Karpas-422 (cell line): Measurements from ENCODE around the gene DPM1. TPM values are rescaled to one million over a fixed set of nuclear protein-coding genes. Genes with fewer than 3 reads are reported as not detected.

Experiments
- DNase-seq: peaks from one replicate; pipeline ENCODE4 v3.0.0-alpha.2; 2015
- H2AFZ ChIP-seq: fragments of 200-600 bp; sonication (generic); 2 replicates; pipeline ENCODE4 v1.6.1; 2014; ENCODE audit warnings: antibody characterized with exemption, low read length, mixed read lengths
- H3K27ac ChIP-seq: fragments of 200-600 bp; sonication (generic); 2 replicates; pipeline ENCODE4 v1.5.1; 2014; ENCODE audit warnings: mild to moderate bottlenecking, low read length, moderate library complexity
- H3K27me3 ChIP-seq: fragments of 200-600 bp; sonication (generic); 2 replicates; pipeline ENCODE4 v1.6.1; 2014; ENCODE audit warnings: low read length, mixed read lengths
- H3K36me3 ChIP-seq: fragments of 200-600 bp; sonication (generic); 2 replicates; pipeline ENCODE4 v1.6.1; 2014; ENCODE audit warnings: low read length, mixed read lengths; ENCODE audit not compliant: insufficient read depth
- H3K4me1 ChIP-seq: fragments of 200-600 bp; sonication (generic); 2 replicates; pipeline ENCODE4 v1.6.1; 2014; ENCODE audit warnings: mild to moderate bottlenecking, low read length, mixed read lengths
- H3K4me2 ChIP-seq: fragments of 200-600 bp; sonication (generic); 2 replicates; pipeline ENCODE4 v1.6.1; 2014; ENCODE audit warnings: low read length, low read depth, mild to moderate bottlenecking; ENCODE audit not compliant: poor library complexity, severe bottlenecking
- H3K4me3 ChIP-seq: fragments of 200-600 bp; sonication (generic); 2 replicates; pipeline ENCODE4 v1.5.1; 2014; ENCODE audit warnings: mild to moderate bottlenecking, antibody characterized with exemption, low read length, mixed read lengths
- H3K79me2 ChIP-seq: fragments of 200-600 bp; sonication (generic); 2 replicates; pipeline ENCODE4 v1.6.1; 2014; ENCODE audit warnings: mild to moderate bottlenecking, low read length, mixed read lengths
- H3K9ac ChIP-seq: fragments of 200-600 bp; sonication (generic); 2 replicates; pipeline ENCODE4 v1.6.0; 2014; ENCODE audit warnings: low read length
- H3K9me2 ChIP-seq: fragments of 200-600 bp; sonication (generic), shearing (Covaris generic); replicated peaks from 2 replicates; pipeline ENCODE4 v1.6.0; 2014; ENCODE audit warnings: mild to moderate bottlenecking, low read length, moderate library complexity; ENCODE audit not compliant: insufficient read depth
- H3K9me3 ChIP-seq: fragments of 300-700, 200-600 bp; sonication (generic); 2 replicates; pipeline ENCODE4 v1.6.1; 2014; ENCODE audit warnings: low read length, mixed read lengths
- H4K20me1 ChIP-seq: fragments of 200-600 bp; sonication (generic); 2 replicates; pipeline ENCODE4 v1.6.1; 2014; ENCODE audit warnings: mild to moderate bottlenecking, antibody characterized with exemption, low read length, low read depth; ENCODE audit not compliant: insufficient read depth
- total RNA-seq: library from RNA; depleted of rRNA; stranded (reverse); fragments of >200 nt; shearing (Covaris generic); gene quantifications from 2 replicates; pipeline ENCODE4 v1.2.3, GENCODE V29; 2014; ENCODE audit warnings: low replicate concordance

The DPM1 gene
- total RNA-seq, 1 experiment from 2014 or later, result 67.2 TPM

- no peaks in the 10 kb centered on the region for H3K4me1 ChIP-seq
- no peaks in the 10 kb centered on the region for H3K9me2 ChIP-seq
- no peak for DNase-seq
Observed at GRCh38 chr20:50975701-50976330, 17.5 kb upstream of the DPM1 start.

GRCh38 chr20:50969912-50970311 lies 11.6 kb upstream of the DPM1 start:
- no peaks in the 10 kb centered on the region for H3K79me2 ChIP-seq
- H3K4me3 ChIP-seq, result no peak overlapping the region
- H4K20me1 ChIP-seq, result no peaks in the 10 kb centered on the region
- H3K9me2 ChIP-seq, result no peaks in the 10 kb centered on the region
- H3K9me3 ChIP-seq, result no peaks in the 10 kb centered on the region
- H2AFZ ChIP-seq, result no peak overlapping the region
- no peaks in the 10 kb centered on the region for H3K4me1 ChIP-seq
- no peak overlapping the region for H3K4me2 ChIP-seq
- DNase-seq, result no peak
- no peaks in the 10 kb centered on the region for H3K27me3 ChIP-seq
- H3K36me3 ChIP-seq, result no peaks in the 10 kb centered on the region
- no peak overlapping the region for H3K27ac ChIP-seq
- H3K9ac ChIP-seq, result no peak overlapping the region

More at GRCh38 chr20:50975701-50976330, 17.5 kb upstream of the DPM1 start:
- Histone ChIP-seq H3K9ac (no peak overlapping the region), H3K27me3 (no peaks in the 10 kb centered on the region), H3K79me2 (no peaks in the 10 kb centered on the region), H3K27ac (no peak overlapping the region), H3K9me3 (no peaks in the 10 kb centered on the region), H2AFZ (no peak overlapping the region), H3K4me2 (no peak overlapping the region), H3K4me3 (no peak overlapping the region), H3K36me3 (no peaks in the 10 kb centered on the region), H4K20me1 (no peaks in the 10 kb centered on the region)

GRCh38 chr20:50969435-50969834 lies 11.1 kb upstream of the DPM1 start:
- Histone ChIP-seq H3K27me3 (no peaks in the 10 kb centered on the region), H3K27ac (no peak overlapping the region), H3K9me3 (no peaks in the 10 kb centered on the region), H3K79me2 (no peaks in the 10 kb centered on the region), H3K36me3 (no peaks in the 10 kb centered on the region), H2AFZ (no peak overlapping the region), H3K4me1 (no peaks in the 10 kb centered on the region), H3K9ac (no peak overlapping the region), H4K20me1 (no peaks in the 10 kb centered on the region), H3K9me2 (no peaks in the 10 kb centered on the region), H3K4me3 (no peak overlapping the region), H3K4me2 (no peak overlapping the region)
- no peak for DNase-seq

GRCh38 chr20:50968289-50968688 lies 10.0 kb upstream of the DPM1 start:
- Histone ChIP-seq H3K9ac (no peak overlapping the region), H3K27ac (no peak overlapping the region), H3K4me2 (no peak overlapping the region), H3K27me3 (no peaks in the 10 kb centered on the region), H3K4me1 (peaks cover 3% of the 10 kb centered on the region), H3K79me2 (no peaks in the 10 kb centered on the region), H3K9me3 (no peaks in the 10 kb centered on the region), H3K36me3 (no peaks in the 10 kb centered on the region), H4K20me1 (no peaks in the 10 kb centered on the region), H2AFZ (no peak overlapping the region), H3K9me2 (no peaks in the 10 kb centered on the region), H3K4me3 (no peak overlapping the region)
- DNase-seq, result no peak

- Histone ChIP-seq H3K79me2 (no peaks in the 10 kb centered on the region), H3K27me3 (no peaks in the 10 kb centered on the region), H4K20me1 (no peaks in the 10 kb centered on the region), H2AFZ (no peak overlapping the region), H3K4me3 (no peak overlapping the region), H3K4me1 (peaks cover 10% of the 10 kb centered on the region), H3K9ac (no peak overlapping the region), H3K27ac (no peak overlapping the region), H3K4me2 (no peak overlapping the region), H3K36me3 (no peaks in the 10 kb centered on the region), H3K9me3 (no peaks in the 10 kb centered on the region), H3K9me2 (no peaks in the 10 kb centered on the region)
- DNase-seq, result no peak
Observed at GRCh38 chr20:50967586-50967985, 9.3 kb upstream of the DPM1 start.

GRCh38 chr20:50959543-50960126 lies 1.3 kb upstream of the DPM1 start:
- H3K4me2 ChIP-seq, result peak overlapping the region; percentile 98
- no peak for DNase-seq
- H3K9me3 ChIP-seq, result no peaks in the 10 kb centered on the region
- H3K9ac ChIP-seq, result peak overlapping the region; percentile 91; the same call in 1 of the 2 replicates
- no peaks in the 10 kb centered on the region for H3K27me3 ChIP-seq
- peaks cover 43% of the 10 kb centered on the region for H3K4me1 ChIP-seq
- no peak overlapping the region for H3K27ac ChIP-seq
- peaks cover 11% of the 10 kb centered on the region for H3K36me3 ChIP-seq
- H2AFZ ChIP-seq, result no peak overlapping the region
- peaks cover 27% of the 10 kb centered on the region for H4K20me1 ChIP-seq
- no peaks in the 10 kb centered on the region for H3K9me2 ChIP-seq
- peak overlapping the region; percentile 94 for H3K4me3 ChIP-seq
- H3K79me2 ChIP-seq, result peaks cover 56% of the 10 kb centered on the region

- Histone ChIP-seq H3K79me2 (peaks cover 63% of the 10 kb centered on the region), H3K9ac (peak within 1 kb of the TSS; percentile 91), H3K9me2 (no peaks in the 10 kb centered on the region), H3K4me3 (peak within 1 kb of the TSS; percentile 94), H3K27me3 (no peaks in the 10 kb centered on the region), H3K9me3 (no peaks in the 10 kb centered on the region), H3K27ac (peak within 1 kb of the TSS; percentile 84), H2AFZ (peak within 1 kb of the TSS; percentile 82), H4K20me1 (peaks cover 27% of the 10 kb centered on the region), H3K36me3 (peaks cover 18% of the 10 kb centered on the region), H3K4me1 (peaks cover 43% of the 10 kb centered on the region), H3K4me2 (peak within 1 kb of the TSS; percentile 98)
- DNase-seq, result peak; percentile 96
Observed at GRCh38 chr20:50958615-50959542, 547 bp upstream of the DPM1 start, which contains the start of gene MOCS3. MOCS3 (plus strand) TSS chr20:50958818; CDS start chr20:50958843, 25 bp downstream.

- H3K4me2 ChIP-seq, result peak overlapping the region; percentile 98
Observed at GRCh38 chr20:50957276-50957675, 1.1 kb downstream of the DPM1 start.

More at GRCh38 chr20:50957276-50957675, 1.1 kb downstream of the DPM1 start:
- H3K9me2 ChIP-seq, result no peaks in the 10 kb centered on the region
- no peaks in the 10 kb centered on the region for H3K9me3 ChIP-seq
- H3K27me3 ChIP-seq, result no peaks in the 10 kb centered on the region
- peak overlapping the region; percentile 91 for H3K9ac ChIP-seq
- H4K20me1 ChIP-seq, result peaks cover 31% of the 10 kb centered on the region
- no peak for DNase-seq
- peaks cover 28% of the 10 kb centered on the region for H3K36me3 ChIP-seq
- peaks cover 30% of the 10 kb centered on the region for H3K4me1 ChIP-seq
- H2AFZ ChIP-seq, result no peak overlapping the region
- H3K79me2 ChIP-seq, result peaks cover 79% of the 10 kb centered on the region
- peak overlapping the region; percentile 94 for H3K4me3 ChIP-seq
- H3K27ac ChIP-seq, result no peak overlapping the region
